GM15510 (cell line): ENCODE results near the gene POP4.

Source experiments
- POLR2A ChIP-seq: IDR thresholded peaks from 3 replicates; pipeline ENCODE4 v1.6.1; 2011; ENCODE audit warnings: borderline replicate concordance; ENCODE audit not compliant: insufficient read length; ENCODE audit errors: extremely low read depth

POP4 gene, protein sequence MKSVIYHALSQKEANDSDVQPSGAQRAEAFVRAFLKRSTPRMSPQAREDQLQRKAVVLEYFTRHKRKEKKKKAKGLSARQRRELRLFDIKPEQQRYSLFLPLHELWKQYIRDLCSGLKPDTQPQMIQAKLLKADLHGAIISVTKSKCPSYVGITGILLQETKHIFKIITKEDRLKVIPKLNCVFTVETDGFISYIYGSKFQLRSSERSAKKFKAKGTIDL

DNA sequence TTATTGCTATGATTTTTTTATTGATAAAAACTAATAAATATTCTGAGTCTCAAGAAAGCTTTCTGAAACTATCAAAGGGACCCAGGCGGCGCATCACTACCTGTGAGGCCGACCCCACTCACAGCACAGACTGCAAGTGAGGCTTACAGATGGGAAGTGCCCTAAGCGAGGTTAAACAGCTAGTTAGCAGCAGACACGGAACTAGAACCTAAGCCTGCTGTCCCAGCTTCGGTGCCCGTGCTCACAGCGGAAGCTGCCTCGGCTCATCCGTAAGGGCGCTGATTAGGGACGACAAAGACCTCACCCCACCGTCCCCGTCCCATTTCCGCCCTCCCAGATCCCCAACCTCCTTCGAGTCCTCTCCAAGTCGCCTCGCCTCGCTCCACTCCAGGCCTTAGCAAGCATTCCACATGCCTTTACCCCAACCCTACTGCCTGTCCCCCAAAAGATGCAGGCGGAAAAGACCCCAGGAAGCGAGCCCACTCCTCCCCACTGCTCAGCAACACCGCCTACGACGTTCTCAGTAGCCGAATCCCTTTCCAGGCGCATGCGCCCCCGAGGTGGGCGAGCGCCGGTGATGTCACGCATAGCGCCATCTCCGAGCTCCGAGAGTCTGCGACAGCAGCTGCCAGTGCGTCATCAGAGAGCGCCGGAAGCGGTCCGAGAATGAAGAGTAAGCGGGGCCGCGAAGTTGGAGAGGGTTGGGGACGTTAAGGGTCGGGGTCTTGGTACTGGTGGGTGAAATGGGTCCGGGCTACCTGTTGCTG lies at the start of gene POP4:
Gene POP4, plus strand, starts transcription at position 631 of the 767 bp plus-strand sequence. Its CDS starts 36 bp downstream, at position 667.
- peak; percentile 95 for TF ChIP-seq POLR2A

DNA sequence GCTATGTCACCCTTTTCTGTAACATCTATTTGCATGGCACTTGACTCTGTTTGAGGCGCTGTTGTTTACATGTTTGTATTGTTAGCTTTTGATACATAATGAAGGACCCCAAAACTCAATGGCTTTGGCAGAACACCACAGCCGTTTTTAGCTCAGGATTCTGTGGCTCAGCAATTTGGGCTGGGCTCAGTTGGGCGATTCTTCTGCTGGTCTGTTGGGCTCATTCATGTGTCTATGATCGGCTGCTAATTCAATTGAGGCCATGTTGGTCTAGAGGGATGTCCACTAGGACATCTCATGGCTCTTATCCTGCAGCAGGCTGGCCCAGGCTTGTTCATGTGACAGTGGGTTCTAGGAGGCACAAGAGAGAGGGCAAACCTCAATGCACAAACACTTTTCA lies 46.3 kb upstream of the POP4 start:
- TF ChIP-seq POLR2A = no peak

DNA sequence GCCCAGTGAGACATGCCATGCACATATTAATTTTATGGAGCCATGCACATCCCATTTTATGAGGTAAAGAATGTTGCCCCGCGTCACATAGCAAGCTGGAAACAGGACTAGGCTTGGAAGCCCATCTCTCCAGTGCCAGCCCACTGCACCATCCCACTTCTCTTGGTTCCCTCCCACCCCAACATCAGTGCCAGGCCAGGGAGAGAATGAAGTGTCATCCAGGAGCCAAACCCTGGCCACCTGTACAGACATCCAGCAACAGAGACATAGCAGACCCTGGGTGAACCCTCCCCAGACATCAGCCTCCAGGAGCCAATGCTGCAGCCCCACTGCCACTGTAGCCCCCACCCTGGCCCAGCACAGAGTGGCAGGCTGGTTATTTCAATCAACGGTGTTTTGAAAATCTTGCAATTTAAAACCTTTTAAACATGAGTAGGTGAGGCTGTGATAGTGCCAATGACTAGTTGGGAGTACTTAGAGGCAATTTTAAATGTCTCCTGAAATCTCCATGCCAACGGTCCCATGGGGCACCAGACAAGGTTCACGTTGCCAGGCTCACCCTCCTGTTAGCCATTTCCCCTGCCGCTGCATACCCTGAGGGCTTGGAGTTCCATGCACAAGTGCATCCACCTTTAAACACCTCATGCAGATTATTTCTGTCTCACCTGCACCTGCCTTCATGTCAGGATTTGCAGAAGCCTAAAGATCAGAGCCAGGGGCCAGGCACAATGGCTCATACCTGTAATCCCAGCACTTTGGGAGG lies 45.6 kb upstream of the POP4 start:
- TF ChIP-seq POLR2A = no peak

DNA sequence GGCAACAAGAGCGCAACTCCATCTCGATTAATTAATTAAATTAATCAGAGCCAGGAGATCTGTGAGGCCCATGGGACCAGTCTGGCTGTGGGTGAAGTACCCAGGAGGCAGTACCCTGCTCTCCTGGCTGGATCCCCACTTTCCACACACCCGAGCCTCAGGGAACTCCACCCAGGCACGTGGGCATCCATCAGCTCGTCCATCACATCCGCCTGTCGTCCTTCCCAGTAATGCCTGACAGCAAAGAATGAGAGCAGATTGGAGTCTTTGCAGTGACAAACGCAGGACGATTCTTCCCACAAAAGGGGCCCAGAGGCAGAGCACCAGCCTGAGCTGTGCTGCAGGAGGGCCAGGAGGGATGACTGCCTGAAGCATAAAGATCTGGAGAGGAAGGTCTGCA lies 44.5 kb upstream of the POP4 start:
- no peak for TF ChIP-seq POLR2A

DNA sequence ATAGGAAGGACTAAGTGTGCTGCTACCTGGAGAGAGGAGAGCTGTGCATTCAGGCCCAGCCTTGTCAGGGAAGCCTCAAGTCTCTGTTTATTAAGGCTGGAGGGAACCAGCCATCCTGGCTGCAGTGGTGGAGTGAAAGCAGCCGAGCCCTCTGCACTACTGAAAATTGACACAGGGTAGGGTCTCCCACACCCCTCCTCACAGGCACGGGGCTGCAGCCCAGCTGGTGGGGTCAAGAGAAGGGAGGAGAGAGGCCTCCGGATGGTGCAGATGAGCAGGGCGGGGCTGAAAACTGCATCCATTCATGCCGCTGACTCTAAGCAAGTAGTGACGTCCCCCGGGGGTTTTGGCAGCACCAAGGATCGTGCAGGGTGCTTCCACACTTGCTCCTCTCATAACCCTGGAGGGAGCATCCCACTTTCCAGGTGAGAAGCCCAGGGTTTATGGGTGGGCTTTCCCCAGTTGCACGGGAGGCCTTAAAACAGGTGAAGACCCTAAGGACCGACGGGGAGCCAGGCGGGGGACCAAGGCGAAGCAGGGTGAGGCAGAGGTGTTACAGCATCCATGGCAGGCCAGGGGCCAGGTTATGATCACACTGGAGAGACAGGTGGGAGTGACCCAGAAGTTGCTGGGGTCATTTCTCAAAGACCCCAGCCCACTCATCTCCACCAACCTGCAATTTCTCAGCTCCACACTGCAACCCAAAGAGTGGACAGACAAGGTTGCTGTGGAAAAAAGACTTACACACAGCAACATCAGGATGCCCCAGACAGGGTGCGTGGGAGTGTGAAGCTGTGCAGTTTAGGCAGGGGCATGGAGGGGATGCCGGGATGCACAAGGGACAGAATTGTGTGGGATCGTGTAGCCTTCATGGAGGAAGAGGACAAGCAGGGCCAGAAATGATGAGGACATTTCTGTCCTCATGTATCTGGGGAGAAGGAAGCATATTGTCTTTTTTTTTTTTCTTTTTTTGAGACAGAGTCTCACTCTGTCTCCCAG lies 43.5 kb upstream of the POP4 start:
- TF ChIP-seq POLR2A = no peak

DNA sequence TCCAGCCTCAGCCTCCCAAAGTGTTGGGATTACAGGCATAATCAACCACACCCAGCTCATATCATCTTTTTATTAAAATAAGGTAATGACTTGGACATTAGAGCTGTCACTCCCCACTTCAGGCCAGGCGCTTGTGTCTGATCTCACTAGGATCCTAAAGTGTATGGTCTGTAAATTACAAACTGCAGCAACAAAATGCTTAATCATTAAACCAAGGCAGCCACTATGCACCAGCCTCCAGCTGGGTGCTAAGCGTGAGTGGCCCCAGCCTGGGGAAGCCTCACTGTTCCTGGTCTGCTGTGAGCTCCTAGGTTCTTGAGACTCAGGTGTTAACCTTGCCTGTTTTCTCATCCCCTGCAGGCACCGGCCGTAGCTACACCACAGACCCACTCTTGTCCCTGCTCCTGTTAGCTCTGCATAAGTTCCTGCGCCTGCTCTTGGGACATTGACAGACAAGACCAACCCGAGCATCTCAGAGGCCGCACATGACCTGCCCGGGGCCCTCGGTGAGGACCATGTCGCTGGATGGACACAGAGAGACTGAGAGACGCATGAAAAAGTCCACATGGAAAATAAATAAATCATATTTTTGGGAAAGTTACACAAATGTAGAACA lies 42.5 kb upstream of the POP4 start:
- TF ChIP-seq POLR2A = no peak

DNA sequence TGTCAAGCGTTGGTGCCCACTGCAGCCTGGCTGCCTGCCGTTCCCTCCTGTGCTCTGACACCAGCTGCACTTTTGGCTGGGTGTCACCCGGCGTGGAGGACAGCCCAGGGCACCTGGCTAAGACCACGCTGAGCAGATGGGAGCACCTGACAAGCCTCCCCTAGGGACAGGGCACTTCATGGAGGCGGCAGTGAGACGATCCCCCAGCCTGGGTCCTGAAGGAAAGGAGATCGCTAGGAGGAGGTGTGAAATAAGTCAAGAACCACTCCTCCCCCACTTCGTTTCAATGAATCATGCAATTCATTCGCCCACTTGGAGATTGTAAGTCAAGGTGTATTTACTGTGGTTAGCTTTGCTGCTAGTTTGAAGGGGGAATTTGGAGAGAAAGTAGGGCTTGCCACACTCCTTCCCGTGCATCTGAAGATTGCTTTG lies 41.5 kb upstream of the POP4 start:
- no peak for TF ChIP-seq POLR2A

DNA sequence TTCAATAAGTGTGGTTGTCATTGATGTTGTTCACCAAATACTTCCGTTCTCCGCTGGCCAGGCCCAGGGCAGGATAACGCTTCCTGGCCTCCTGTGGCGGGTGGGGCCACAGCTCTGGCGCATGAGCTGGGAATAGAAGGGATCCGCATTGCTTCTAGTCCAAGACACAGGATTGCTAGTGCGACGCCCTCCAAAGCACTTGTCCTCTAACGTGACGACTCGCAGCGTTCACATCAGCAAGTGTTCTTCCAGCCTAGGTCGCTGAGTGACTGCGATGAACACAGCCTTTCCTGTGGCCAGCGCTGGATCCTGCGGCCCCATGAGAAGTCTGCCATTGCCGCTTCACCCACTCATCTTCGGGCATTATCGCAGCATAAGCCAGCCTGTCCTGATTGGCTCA lies 40.9 kb upstream of the POP4 start:
- TF ChIP-seq POLR2A = no peak

DNA sequence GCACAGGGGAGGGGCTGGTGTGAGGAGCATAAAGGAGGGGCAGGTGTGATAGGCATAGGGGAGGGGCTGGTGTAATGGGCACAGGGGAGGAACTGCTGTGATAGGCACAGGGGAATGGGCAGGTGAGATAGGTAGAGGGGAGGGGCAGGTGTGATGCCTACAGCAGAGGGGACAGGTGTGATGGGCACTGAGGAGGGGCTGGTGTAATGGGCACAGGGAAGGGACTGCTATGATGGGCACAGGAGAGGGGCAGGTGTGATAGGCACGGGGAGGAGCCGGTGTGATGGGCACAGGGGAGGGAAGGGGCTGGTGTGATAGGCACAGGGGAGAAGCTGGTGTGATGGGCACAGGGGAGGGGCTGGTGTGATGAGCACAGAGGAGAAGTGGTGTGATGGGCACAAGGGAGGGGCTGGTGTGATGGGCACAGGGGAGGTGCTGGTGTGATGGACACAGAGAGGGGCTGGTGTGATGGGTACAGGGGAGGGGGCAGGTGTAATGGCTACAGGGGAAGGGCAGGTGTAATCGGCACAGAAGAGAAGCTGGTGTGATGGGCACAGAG lies 39.5 kb upstream of the POP4 start:
- no peak for TF ChIP-seq POLR2A

DNA sequence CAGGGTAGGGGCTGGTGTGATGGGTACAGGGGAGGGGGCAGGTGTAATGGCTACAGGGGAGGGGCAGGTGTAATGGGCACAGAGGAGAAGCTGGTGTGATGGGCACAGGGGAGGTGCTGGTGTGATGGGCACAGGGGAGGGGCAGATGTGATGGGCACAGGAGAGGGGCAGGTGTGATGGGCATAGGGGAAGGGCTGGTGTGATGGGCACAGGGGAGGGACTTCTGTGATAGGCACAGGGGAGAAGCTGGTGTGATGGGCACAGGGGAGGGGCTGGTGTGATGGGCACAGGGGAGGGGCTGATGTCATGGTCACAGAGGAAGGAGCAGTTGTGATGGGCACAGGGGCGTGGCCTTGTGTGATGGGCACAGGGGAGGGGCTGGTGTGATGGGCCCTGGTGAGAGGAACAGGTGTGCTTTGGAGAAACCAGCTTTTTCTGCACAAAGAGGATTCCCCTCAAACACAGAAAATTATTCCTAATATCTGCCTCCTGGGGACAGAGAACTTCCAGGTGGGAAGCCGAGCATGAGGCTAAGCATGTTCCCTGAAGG lies 38.6 kb upstream of the POP4 start:
- no peak for TF ChIP-seq POLR2A

DNA sequence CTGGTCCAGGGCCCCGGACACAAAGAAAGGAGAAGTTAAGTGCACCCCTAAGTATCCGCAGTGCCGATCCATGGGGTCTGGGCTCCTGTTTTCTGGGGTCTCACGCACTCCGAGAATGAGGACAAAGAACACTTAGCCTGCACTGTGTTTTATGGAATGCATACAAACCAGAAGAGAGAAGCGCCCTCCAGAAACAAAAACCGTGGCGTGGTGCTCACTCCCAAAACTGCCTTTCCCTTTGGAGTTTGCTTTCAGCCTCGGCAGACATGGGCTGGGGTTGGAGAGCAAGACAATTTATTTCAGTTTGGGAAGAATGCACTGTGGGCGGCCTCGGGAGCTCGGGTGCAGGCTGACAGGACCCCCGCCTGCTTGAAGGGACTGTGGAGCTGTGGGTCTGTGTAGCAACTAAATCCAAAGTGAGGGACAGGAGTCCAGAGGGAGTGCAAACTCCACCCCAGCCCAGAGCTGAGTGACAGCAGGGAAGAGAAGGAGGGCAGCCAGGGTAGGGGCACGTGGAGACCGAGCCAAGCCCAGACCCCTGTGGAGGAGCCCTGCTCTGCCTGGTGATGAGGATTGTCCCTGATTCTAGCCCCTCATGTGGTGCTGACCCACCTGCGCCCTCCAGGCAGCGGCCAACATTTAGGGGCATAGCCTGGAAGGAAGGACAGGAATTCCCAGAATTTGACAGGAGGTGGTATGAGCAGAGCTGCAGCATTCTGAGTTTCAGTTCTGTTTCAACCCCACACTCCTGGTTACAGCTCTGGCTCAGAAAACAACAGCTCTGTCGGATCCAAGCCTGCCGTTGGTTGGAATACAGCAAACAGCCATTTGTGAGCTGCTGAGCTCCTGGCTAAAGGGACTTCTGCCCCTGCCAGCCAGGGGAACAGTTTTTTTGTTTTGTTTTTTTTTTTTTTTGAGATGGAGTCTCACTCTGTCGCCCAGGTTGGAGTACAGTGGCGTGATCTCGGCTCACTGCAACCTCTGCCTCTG lies 37.8 kb upstream of the POP4 start:
- no peak for TF ChIP-seq POLR2A
